Measurements from ENCODE around the gene ZNF438. TPM values are rescaled to one million over a fixed set of nuclear protein-coding genes. Genes with fewer than 3 reads are reported as not detected.

ZNF438 gene
- total RNA-seq, 4 donors from 2014 or later: 10.3 to 14.6 (median 13.6) TPM

DNA sequence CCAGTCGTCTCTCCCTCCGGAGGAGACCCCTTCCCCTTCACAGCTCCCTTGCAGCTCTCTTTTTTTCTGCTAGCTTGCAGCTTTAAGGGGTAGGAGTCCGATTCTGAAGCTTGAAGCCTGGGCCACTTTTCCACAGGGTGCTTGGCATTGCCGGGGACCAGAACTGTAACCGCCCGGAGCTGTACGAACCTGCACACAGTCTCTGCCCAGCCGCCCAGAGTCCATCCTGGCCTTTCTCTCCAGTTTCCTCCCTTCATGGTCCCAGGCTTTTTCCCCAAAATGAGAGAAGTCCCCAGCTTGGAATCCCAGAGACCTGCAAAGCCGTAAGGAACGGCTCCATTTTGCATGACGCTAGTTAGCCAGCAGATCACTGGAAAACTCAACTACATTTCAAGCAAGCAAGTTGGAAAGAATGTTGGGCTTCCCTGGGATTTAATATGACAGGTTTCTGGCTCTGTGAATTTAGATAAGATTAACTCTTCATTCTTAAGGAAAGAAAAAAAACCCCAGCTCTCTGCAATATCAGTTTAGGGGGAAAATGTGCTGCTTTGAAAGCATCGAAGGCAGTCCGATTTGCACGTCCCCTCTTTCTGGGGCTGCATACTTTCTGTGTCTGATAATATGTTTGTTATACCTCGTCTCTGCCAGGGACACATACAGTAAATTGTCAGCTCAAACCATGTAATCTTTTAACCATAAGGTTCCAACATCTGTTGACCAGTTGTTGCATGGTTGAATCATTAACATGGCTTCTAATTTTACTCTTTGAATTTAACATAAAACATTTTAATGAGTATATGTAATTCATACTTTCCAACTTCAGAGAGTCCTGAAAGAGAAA lies 212.1 kb downstream of the ZNF438 start:
- 24 to 52% methylated on average over 10 of the region's 15 CpGs for WGBS, 2 donors (ENCODE audit: low coverage in 1 of 2)
- Histone ChIP-seq H3K4me3 (peak overlapping the region; percentile 3 to 16), H3K4me1 (peaks cover 0 to 67% (median 14%) of the 10 kb centered on the region in 3 donors), H3K36me3 (no peaks in the 10 kb centered on the region), H3K9me3 (no peaks in the 10 kb centered on the region), H3K27me3 (no peaks in the 10 kb centered on the region), H3K27ac (peak overlapping the region; percentile 34 to 81 (median 62))
- TF ChIP-seq EP300 (IDR thresholded peaks at IDR 0.05) (no peak), POLR2AphosphoS5 (IDR thresholded peaks at IDR 0.05) (no peak), POLR2A (IDR thresholded peaks at IDR 0.05) (no peak)
- TF ChIP-seq, protein P1, sequence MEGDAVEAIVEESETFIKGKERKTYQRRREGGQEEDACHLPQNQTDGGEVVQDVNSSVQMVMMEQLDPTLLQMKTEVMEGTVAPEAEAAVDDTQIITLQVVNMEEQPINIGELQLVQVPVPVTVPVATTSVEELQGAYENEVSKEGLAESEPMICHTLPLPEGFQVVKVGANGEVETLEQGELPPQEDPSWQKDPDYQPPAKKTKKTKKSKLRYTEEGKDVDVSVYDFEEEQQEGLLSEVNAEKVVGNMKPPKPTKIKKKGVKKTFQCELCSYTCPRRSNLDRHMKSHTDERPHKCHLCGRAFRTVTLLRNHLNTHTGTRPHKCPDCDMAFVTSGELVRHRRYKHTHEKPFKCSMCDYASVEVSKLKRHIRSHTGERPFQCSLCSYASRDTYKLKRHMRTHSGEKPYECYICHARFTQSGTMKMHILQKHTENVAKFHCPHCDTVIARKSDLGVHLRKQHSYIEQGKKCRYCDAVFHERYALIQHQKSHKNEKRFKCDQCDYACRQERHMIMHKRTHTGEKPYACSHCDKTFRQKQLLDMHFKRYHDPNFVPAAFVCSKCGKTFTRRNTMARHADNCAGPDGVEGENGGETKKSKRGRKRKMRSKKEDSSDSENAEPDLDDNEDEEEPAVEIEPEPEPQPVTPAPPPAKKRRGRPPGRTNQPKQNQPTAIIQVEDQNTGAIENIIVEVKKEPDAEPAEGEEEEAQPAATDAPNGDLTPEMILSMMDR (IDR thresholded peaks at IDR 0.05): no peak
- ATAC-seq: no peak

DNA sequence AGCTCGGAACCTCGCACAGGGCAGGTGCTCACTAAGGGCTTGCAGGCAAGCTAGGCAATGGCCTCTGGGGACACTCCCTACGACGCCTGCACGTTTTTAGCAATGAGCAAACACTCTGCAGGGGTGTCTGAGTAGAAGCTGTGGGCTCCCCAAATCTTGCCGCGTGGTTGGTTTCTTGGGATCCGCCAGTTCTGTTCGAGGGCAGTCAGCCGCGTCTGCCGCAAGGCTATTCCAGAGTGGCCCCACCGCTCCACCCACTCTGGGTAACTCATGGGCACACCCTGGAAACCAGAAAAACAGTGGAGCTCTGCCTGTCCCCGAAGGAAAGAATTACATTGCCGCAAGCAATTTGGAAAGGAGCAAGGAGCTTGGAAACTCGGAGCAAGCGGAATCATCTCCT lies 212.8 kb downstream of the ZNF438 start:
- Histone ChIP-seq H3K4me3 (peak overlapping the region in 1 of 2 donors; percentile 16), H3K9me3 (no peaks in the 10 kb centered on the region), H3K36me3 (no peaks in the 10 kb centered on the region), H3K4me1 (peaks cover 0 to 74% (median 20%) of the 10 kb centered on the region in 3 donors), H3K27me3 (no peaks in the 10 kb centered on the region), H3K27ac (peak overlapping the region in 3 of 4 donors; percentile 57 to 81 (median 68))
- peak; percentile 17 for ATAC-seq
- 80% methylated on average over 5 of the region's 17 CpGs; no CpG with 5 or more reads in 1 of the 2 donors for WGBS, 2 donors (ENCODE audit: low coverage in 1 of 2)
- TF ChIP-seq, protein P1 (IDR thresholded peaks at IDR 0.05): no peak
- no peak for TF ChIP-seq POLR2A (IDR thresholded peaks at IDR 0.05)
- TF ChIP-seq EP300 (IDR thresholded peaks at IDR 0.05): no peak
- TF ChIP-seq POLR2AphosphoS5 (IDR thresholded peaks at IDR 0.05): peak; percentile 27

DNA sequence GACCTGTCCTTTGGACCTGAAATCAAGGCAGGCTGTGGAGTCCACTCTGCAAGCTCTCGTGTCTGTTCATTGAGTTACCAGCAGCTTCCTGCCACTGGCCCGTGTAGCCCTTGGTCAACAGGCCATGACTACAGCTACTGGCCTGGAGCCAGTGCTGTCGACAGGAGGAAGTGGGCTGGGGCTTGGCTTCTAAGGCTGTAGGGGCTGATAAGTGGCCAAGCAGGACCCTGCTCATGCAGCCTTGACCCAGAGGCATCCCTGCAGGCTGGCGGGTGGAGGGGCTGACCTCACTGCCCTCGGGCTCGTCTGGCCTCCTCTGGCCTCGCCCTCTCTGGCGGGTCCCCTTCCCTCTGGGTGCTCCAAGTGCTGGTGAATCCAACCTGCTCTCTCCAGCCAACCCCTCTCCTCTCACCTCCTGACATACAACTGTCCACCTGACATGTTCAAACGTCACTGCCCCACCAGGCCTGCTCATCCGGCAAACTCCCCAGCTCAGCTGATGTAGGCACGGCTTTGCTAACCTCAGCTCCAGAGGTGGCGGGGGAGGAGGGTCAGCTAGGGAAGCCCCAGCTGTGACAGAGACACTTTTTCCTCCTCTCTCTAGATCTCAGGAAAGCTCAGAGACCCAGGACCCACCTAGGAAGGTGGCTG lies 213.5 kb downstream of the ZNF438 start:
- Histone ChIP-seq H3K9me3 (no peaks in the 10 kb centered on the region), H3K27ac (peak overlapping the region in 3 of 4 donors; percentile 57 to 81 (median 68)), H3K4me3 (no peak overlapping the region), H3K27me3 (no peaks in the 10 kb centered on the region), H3K4me1 (peaks cover 0 to 81% (median 26%) of the 10 kb centered on the region in 3 donors), H3K36me3 (no peaks in the 10 kb centered on the region)
- TF ChIP-seq EP300 (IDR thresholded peaks at IDR 0.05) (no peak), POLR2A (IDR thresholded peaks at IDR 0.05) (no peak), POLR2AphosphoS5 (IDR thresholded peaks at IDR 0.05) (no peak)
- TF ChIP-seq, protein P1 (IDR thresholded peaks at IDR 0.05): no peak
- ATAC-seq: peak; percentile 10
- WGBS, 2 donors (ENCODE audit: low coverage in 1 of 2): 82 to 90% methylated on average over 4 to 5 of the region's 12 CpGs

DNA sequence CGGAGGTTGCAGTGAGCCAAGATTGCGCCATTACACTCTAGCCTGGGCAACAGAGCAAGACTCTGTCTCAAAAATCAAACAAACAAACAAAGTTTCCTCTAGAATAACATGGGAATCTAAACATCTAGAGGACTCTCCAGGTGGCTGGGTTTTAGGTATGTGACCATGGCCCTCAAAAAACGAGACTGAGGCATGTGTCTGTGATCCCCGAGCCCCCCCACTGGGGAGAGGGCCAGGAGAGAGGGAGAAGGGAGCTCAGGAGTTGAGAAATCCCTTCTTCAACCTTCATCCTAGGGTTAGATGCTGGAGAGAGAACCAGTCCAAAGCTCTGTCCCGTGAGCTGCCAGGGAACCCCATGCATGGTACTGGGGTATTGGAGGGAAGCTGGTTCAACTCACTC lies 214.1 kb downstream of the ZNF438 start:
- H3K4me1 ChIP-seq: peaks cover 0 to 87% (median 32%) of the 10 kb centered on the region in 3 donors
- no peak for ATAC-seq
- H3K36me3 ChIP-seq: no peaks in the 10 kb centered on the region
- TF ChIP-seq POLR2A (IDR thresholded peaks at IDR 0.05) (no peak), EP300 (IDR thresholded peaks at IDR 0.05) (no peak), POLR2AphosphoS5 (IDR thresholded peaks at IDR 0.05) (no peak)
- TF ChIP-seq, protein P1 (IDR thresholded peaks at IDR 0.05): no peak
- H3K9me3 ChIP-seq: no peaks in the 10 kb centered on the region
- 79 to 90% methylated on average over 2 to 5 of the region's 5 CpGs for WGBS, 2 donors (ENCODE audit: low coverage in 1 of 2)
- H3K27me3 ChIP-seq: no peaks in the 10 kb centered on the region
- H3K27ac ChIP-seq: peak overlapping the region in 2 of 4 donors; percentile 77 to 81
- no peak overlapping the region for H3K4me3 ChIP-seq
